ENCODE results near the gene PAQR8. TPM values are rescaled to one million over a fixed set of nuclear protein-coding genes. Genes with fewer than 3 reads are reported as not detected.

PAQR8 gene
- total and polyA plus RNA-seq, 2 of the 4 experiments (the other 2 are of a cell fraction): 1.4 to 1.6 TPM

DNA sequence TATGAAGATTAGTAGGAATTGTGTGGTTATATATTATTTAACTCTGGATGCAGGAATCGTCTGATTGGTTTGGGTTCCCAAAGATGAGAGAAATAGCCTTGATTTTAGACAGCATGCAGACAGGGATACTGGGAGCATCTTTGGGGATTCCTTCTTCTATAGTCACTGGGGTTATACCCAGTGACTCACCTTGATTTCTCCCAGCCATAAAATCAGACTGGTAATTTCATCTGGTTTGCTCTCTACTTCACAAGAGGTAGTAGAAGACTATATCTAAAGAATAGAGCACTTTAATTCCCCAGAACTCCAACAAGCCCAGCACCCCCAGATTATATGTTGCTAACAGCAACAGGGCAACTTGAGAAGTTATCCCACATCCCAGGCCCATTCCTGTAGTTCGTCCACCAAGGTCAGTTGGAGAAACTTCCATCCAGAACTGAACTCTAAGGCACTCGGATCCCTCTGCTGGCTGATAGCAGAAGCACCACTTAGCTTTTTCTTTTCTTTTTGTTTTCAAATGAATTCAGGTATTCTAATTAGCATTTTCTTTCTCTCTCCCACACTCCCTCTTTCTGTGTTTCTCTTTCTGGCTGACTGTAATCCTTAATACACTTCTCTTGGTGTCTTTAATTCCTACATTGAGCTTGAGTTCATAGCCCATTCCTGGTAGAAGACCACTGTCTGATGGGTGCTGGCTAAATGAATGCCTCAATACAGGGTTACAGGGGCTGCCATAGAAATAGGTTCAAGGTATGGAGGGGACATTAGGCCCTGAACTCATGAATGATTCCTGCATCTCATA lies 37.8 kb downstream of the PAQR8 start:
- CTCF ChIA-PET: interaction anchor here (0.5 to 1.7 kb wide), 9 partner anchors 10 to 253 kb away, joined by 3 to 9 read pairs (median 5); partner anchors contain the start of genes MCM3 and PAQR8
- no peak overlapping the region for H3K18ac ChIP-seq (ENCODE audit: low read depth, low read length)
- intact Hi-C loops (cut with micrococcal nuclease): loop anchor here (1.0 to 10.0 kb wide), 6 partner anchors 47 to 1085 kb away; no protein-coding TSS in a partner anchor
- no peaks in the 10 kb centered on the region for H3K27me3 ChIP-seq (ENCODE audit: control insufficient read depth, insufficient read depth, low read length)
- no peak overlapping the region for H2BK5ac ChIP-seq (ENCODE audit: low read depth, low read length, poor library complexity, severe bottlenecking)
- H3K9me3 ChIP-seq (ENCODE audit: control insufficient read depth, insufficient read depth, low read length): no peaks in the 10 kb centered on the region
- H3K27ac ChIP-seq (ENCODE audit: insufficient read depth, low read length): no peak overlapping the region
- H3K9me1 ChIP-seq (ENCODE audit: insufficient read depth, low read length): no peaks in the 10 kb centered on the region
- no TSS peak for BruUV-seq (replicated peaks)
- no peak overlapping the region for H2AK5ac ChIP-seq (ENCODE audit: low read depth, low read length)
- H3K4me2 ChIP-seq (ENCODE audit: low read depth, low read length): no peak overlapping the region
- peak; percentile 70 for DNase-seq
- H3K36me3 ChIP-seq (ENCODE audit: control insufficient read depth, insufficient read depth, low read length): peaks cover 7% of the 10 kb centered on the region; the same call in 1 of the 2 replicates
- POLR2A ChIA-PET (ENCODE audit: unreplicated experiment): no interaction called here
- no peak overlapping the region for H4K91ac ChIP-seq (ENCODE audit: insufficient read depth, low read depth, low read length)
- no peak overlapping the region for H3K23ac ChIP-seq (ENCODE audit: low read depth, low read length)
- H3K4me3 ChIP-seq (ENCODE audit: insufficient read depth, low read depth, low read length): no peak overlapping the region
- no peak overlapping the region for H4K5ac ChIP-seq (ENCODE audit: low read depth, low read length)
- no peak overlapping the region for H3K9ac ChIP-seq (ENCODE audit: low read depth, low read length)
- H2BK15ac ChIP-seq (ENCODE audit: low read depth, low read length): no peak overlapping the region
- dilution Hi-C loops (cut with HindIII; ENCODE audit: low sequenced_read_pairs, unreplicated experiment): loop anchor here (25.0 kb wide), 1 partner anchor 263 kb away; the partner anchor contains the start of gene TMEM14A
- no peak overlapping the region for H3K14ac ChIP-seq (replicated peaks; ENCODE audit: low read depth, low read length)
- no peaks in the 10 kb centered on the region for H3K79me1 ChIP-seq (ENCODE audit: low read depth in 1 of 2, low read length in 2 of 2)
- H2AK9ac ChIP-seq (replicated peaks; ENCODE audit: low read depth, low read length, poor library complexity): no peak overlapping the region
- TF ChIP-seq SMC3 (IDR thresholded peaks at IDR 0.05; ENCODE audit: low read depth, low read length): peak; percentile 79
- TF ChIP-seq MAFK (IDR thresholded peaks at IDR 0.05; ENCODE audit: low read depth, low read length): no peak
- TF ChIP-seq, protein P1, sequence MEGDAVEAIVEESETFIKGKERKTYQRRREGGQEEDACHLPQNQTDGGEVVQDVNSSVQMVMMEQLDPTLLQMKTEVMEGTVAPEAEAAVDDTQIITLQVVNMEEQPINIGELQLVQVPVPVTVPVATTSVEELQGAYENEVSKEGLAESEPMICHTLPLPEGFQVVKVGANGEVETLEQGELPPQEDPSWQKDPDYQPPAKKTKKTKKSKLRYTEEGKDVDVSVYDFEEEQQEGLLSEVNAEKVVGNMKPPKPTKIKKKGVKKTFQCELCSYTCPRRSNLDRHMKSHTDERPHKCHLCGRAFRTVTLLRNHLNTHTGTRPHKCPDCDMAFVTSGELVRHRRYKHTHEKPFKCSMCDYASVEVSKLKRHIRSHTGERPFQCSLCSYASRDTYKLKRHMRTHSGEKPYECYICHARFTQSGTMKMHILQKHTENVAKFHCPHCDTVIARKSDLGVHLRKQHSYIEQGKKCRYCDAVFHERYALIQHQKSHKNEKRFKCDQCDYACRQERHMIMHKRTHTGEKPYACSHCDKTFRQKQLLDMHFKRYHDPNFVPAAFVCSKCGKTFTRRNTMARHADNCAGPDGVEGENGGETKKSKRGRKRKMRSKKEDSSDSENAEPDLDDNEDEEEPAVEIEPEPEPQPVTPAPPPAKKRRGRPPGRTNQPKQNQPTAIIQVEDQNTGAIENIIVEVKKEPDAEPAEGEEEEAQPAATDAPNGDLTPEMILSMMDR (conservative IDR thresholded peaks at IDR 0.05; ENCODE audit: low read depth, low read length): peak; percentile 91
- TF ChIP-seq RAD21 (IDR thresholded peaks at IDR 0.05; ENCODE audit: low read length): peak; percentile 86
- peaks cover 2% of the 10 kb centered on the region; the same call in 1 of the 2 replicates for H3K4me1 ChIP-seq (ENCODE audit: control insufficient read depth, insufficient read depth, low read length)
- no peak overlapping the region for H3K56ac ChIP-seq (ENCODE audit: extremely low read depth, insufficient read depth, low read length)
- in situ Hi-C loops (cut with MboI; ENCODE audit: low sequenced_read_pairs): loop anchor here (5.0 to 10.0 kb wide), 2 partner anchors 107 to 235 kb away; no protein-coding TSS in a partner anchor
- 50% methylated on average over 2 of the region's 3 CpGs; no CpG with 5 or more reads in 1 of the 2 experiments for WGBS, 2 experiments (ENCODE audit: extremely low coverage in 2 of 2, insufficient read length in 1 of 2)
- H4K8ac ChIP-seq (ENCODE audit: low read depth in 2 of 2, low read length in 2 of 2): no peak overlapping the region
- H2BK120ac ChIP-seq (ENCODE audit: low read depth, low read length): no peak overlapping the region
- H4K20me1 ChIP-seq (ENCODE audit: insufficient read depth, low read length): no peaks in the 10 kb centered on the region
- no peak overlapping the region for H2BK20ac ChIP-seq (ENCODE audit: low read depth, low read length)
- no peak overlapping the region for H3K4ac ChIP-seq (ENCODE audit: low read depth, low read length)
- peak; percentile 96 for ATAC-seq (ENCODE audit: low read depth)
- H2AFZ ChIP-seq (replicated peaks; ENCODE audit: low read length, poor library complexity): peak overlapping the region; percentile 47
